ENCODE data around the gene LRPAP1. TPM values are rescaled to one million over a fixed set of nuclear protein-coding genes. Genes with fewer than 3 reads are reported as not detected.

The LRPAP1 gene
- total RNA-seq, 3 donors from 2014 or later: 104 to 204 (median 111) TPM

GRCh38 chr4:3500634-3501101 is 31.6 kb downstream of the LRPAP1 start:
- DNase-seq (ENCODE audit: low spot score in 2 of 2): no peak
- no peak for TF ChIP-seq CTCF (IDR thresholded peaks at IDR 0.05)
- no peak for TF ChIP-seq POLR2A (IDR thresholded peaks at IDR 0.05)
- TF ChIP-seq POLR2AphosphoS5 (IDR thresholded peaks at IDR 0.05): no peak
- Histone ChIP-seq H3K4me1 (no peaks in the 10 kb centered on the region), H3K9me3 (no peaks in the 10 kb centered on the region), H3K27me3 (peaks cover 0 to 4% of the 10 kb centered on the region in 2 donors), H3K4me3 (no peak overlapping the region), H3K27ac (no peak overlapping the region), H3K36me3 (no peaks in the 10 kb centered on the region)
- intact Hi-C loops (cut with DNase I; ENCODE audit: low total_unique reads): no loop called here

- TF ChIP-seq POLR2A (IDR thresholded peaks at IDR 0.05) (no peak), CTCF (IDR thresholded peaks at IDR 0.05) (no peak), POLR2AphosphoS5 (IDR thresholded peaks at IDR 0.05) (no peak)
- DNase-seq (ENCODE audit: low spot score in 2 of 2): no peak
- Histone ChIP-seq H3K27ac (no peak overlapping the region), H3K4me1 (no peaks in the 10 kb centered on the region), H3K4me3 (no peak overlapping the region), H3K36me3 (no peaks in the 10 kb centered on the region), H3K27me3 (peaks cover 0 to 7% of the 10 kb centered on the region in 2 donors), H3K9me3 (no peaks in the 10 kb centered on the region)
- intact Hi-C loops (cut with DNase I; ENCODE audit: low total_unique reads): no loop called here
Measured at GRCh38 chr4:3500111-3500510, 32.1 kb downstream of the LRPAP1 start.

- Histone ChIP-seq H3K27ac (no peak overlapping the region), H3K9me3 (no peaks in the 10 kb centered on the region), H3K4me3 (no peak overlapping the region), H3K36me3 (no peaks in the 10 kb centered on the region), H3K27me3 (peaks cover 0 to 7% of the 10 kb centered on the region in 2 donors), H3K4me1 (no peaks in the 10 kb centered on the region)
- no peak for DNase-seq (ENCODE audit: low spot score in 2 of 2)
- no peak for TF ChIP-seq POLR2AphosphoS5 (IDR thresholded peaks at IDR 0.05)
- no peak for TF ChIP-seq CTCF (IDR thresholded peaks at IDR 0.05)
- TF ChIP-seq POLR2A (IDR thresholded peaks at IDR 0.05): no peak
- intact Hi-C loops (cut with DNase I; ENCODE audit: low total_unique reads): no loop called here
Measured at GRCh38 chr4:3499710-3500109, 32.5 kb downstream of the LRPAP1 start.

- Histone ChIP-seq H3K36me3 (no peaks in the 10 kb centered on the region), H3K4me1 (no peaks in the 10 kb centered on the region), H3K9me3 (no peaks in the 10 kb centered on the region), H3K4me3 (no peak overlapping the region), H3K27ac (no peak overlapping the region), H3K27me3 (peaks cover 0 to 7% of the 10 kb centered on the region in 2 donors)
- intact Hi-C loops (cut with DNase I; ENCODE audit: low total_unique reads): no loop called here
- no peak for DNase-seq (ENCODE audit: low spot score in 2 of 2)
- TF ChIP-seq CTCF (IDR thresholded peaks at IDR 0.05) (no peak), POLR2A (IDR thresholded peaks at IDR 0.05) (no peak), POLR2AphosphoS5 (IDR thresholded peaks at IDR 0.05) (no peak)
Measured at GRCh38 chr4:3498901-3499510, 33.2 kb downstream of the LRPAP1 start.

- no peak for TF ChIP-seq CTCF (IDR thresholded peaks at IDR 0.05)
- no peak for TF ChIP-seq POLR2A (IDR thresholded peaks at IDR 0.05)
- TF ChIP-seq POLR2AphosphoS5 (IDR thresholded peaks at IDR 0.05): no peak
- Histone ChIP-seq H3K36me3 (no peaks in the 10 kb centered on the region), H3K27me3 (peaks cover 0 to 7% of the 10 kb centered on the region in 2 donors), H3K4me3 (no peak overlapping the region), H3K9me3 (no peaks in the 10 kb centered on the region), H3K4me1 (no peaks in the 10 kb centered on the region), H3K27ac (no peak overlapping the region)
- intact Hi-C loops (cut with DNase I; ENCODE audit: low total_unique reads): no loop called here
- no peak for DNase-seq (ENCODE audit: low spot score in 2 of 2)
Measured at GRCh38 chr4:3498407-3498806, 33.8 kb downstream of the LRPAP1 start.
